Measurements from ENCODE around the gene POLR3H. TPM values are rescaled to one million over a fixed set of nuclear protein-coding genes. Genes with fewer than 3 reads are reported as not detected.
A peak's percentile ranks its signal among the peaks of the same experiment; 100 is the strongest.

POLR3H gene
- total and polyA plus RNA-seq, 8 donors, result 26.6 to 55.4 (median 31.2) TPM

GRCh38 chr22:41511521-41511968, 32.7 kb downstream of the POLR3H start:
- intact Hi-C loops (cut with DNase I), result no loop called here
- DNase-seq (no peak), ATAC-seq (no peak)
- Histone ChIP-seq H3K4me3 (no peak overlapping the region), H3K9me3 (no peaks in the 10 kb centered on the region), H3K27ac (no peak overlapping the region), H3K36me3 (peaks cover 0 to 97% of the 10 kb centered on the region in 2 donors), H3K4me1 (peaks cover 0 to 4% of the 10 kb centered on the region in 2 donors), H3K27me3 (no peaks in the 10 kb centered on the region)
- TF ChIP-seq CTCF (IDR thresholded peaks at IDR 0.05), result no peak

GRCh38 chr22:41508770-41509170, 35.5 kb downstream of the POLR3H start:
- Histone ChIP-seq H3K4me3 (no peak overlapping the region), H3K9me3 (no peaks in the 10 kb centered on the region), H3K36me3 (peaks cover 0 to 93% of the 10 kb centered on the region in 2 donors), H3K4me1 (peaks cover 0 to 4% of the 10 kb centered on the region in 2 donors), H3K27ac (no peak overlapping the region), H3K27me3 (no peaks in the 10 kb centered on the region)
- DNase-seq (no peak), ATAC-seq (no peak)
- TF ChIP-seq CTCF (IDR thresholded peaks at IDR 0.05), result no peak
- intact Hi-C loops (cut with DNase I), result no loop called here

- H3K27me3 ChIP-seq, result no peaks in the 10 kb centered on the region
- H3K4me3 ChIP-seq, result no peak overlapping the region
- intact Hi-C loops (cut with DNase I), result no loop called here
- DNase-seq, result peak in 1 of 4 donors; percentile 65
- H3K4me1 ChIP-seq, result no peaks in the 10 kb centered on the region
- H3K36me3 ChIP-seq, result peaks cover 0 to 91% of the 10 kb centered on the region in 2 donors
- TF ChIP-seq CTCF (IDR thresholded peaks at IDR 0.05), result no peak
- no peak for ATAC-seq
- H3K9me3 ChIP-seq, result no peaks in the 10 kb centered on the region
- H3K27ac ChIP-seq, result no peak overlapping the region
Observed at GRCh38 chr22:41507330-41508063, 36.8 kb downstream of the POLR3H start.

- Histone ChIP-seq H3K27ac (no peak overlapping the region), H3K27me3 (no peaks in the 10 kb centered on the region), H3K4me1 (no peaks in the 10 kb centered on the region), H3K36me3 (peaks cover 0 to 91% of the 10 kb centered on the region in 2 donors), H3K9me3 (no peaks in the 10 kb centered on the region), H3K4me3 (no peak overlapping the region)
- ATAC-seq, result no peak
- no peak for DNase-seq
- intact Hi-C loops (cut with DNase I), result no loop called here
- no peak for TF ChIP-seq CTCF (IDR thresholded peaks at IDR 0.05)
Observed at GRCh38 chr22:41505511-41506220, 38.6 kb downstream of the POLR3H start.

GRCh38 chr22:41504816-41505215, 39.5 kb downstream of the POLR3H start:
- no peaks in the 10 kb centered on the region for H3K4me1 ChIP-seq
- no peak overlapping the region for H3K4me3 ChIP-seq
- ATAC-seq (peak; percentile 41), DNase-seq (no peak)
- no peaks in the 10 kb centered on the region for H3K27me3 ChIP-seq
- no peak overlapping the region for H3K27ac ChIP-seq
- peaks cover 0 to 91% of the 10 kb centered on the region in 2 donors for H3K36me3 ChIP-seq
- intact Hi-C loops (cut with DNase I), result no loop called here
- TF ChIP-seq CTCF (IDR thresholded peaks at IDR 0.05), result no peak
- H3K9me3 ChIP-seq, result no peaks in the 10 kb centered on the region
